SK-N-SH (cell line): ENCODE results near the gene PLEKHB1.

Experiments used
- CHD2 ChIP-seq: fragments of 150-350 bp; IDR thresholded peaks from 2 replicates; pipeline ENCODE4 v1.6.1; 2018; ENCODE audit warnings: low read length; ENCODE audit not compliant: partially characterized antibody
- CTCF ChIP-seq: fragments of 200-600 bp; sonication (generic); IDR thresholded peaks from 2 replicates; pipeline ENCODE4 v1.6.1; 2017; ENCODE audit warnings: antibody characterized with exemption, mild to moderate bottlenecking, moderate library complexity
- EP300 ChIP-seq, 2 experiments: IDR thresholded peaks; 2 replicates each; pipeline versions ENCODE4 v1.4.0 to v1.6.1; 2012; ENCODE audit warnings: borderline replicate concordance in 1 of 2, low read depth in 1 of 2, low read length in 1 of 2
- FOXM1 ChIP-seq: IDR thresholded peaks from 2 replicates; pipeline ENCODE4 v1.4.0; 2012; ENCODE audit warnings: low read depth, mild to moderate bottlenecking
- GATA2 ChIP-seq: sonication (generic); formaldehyde crosslinking; IDR thresholded peaks from 2 replicates; pipeline ENCODE4 v1.5.0; 2020; ENCODE audit warnings: mild to moderate bottlenecking, missing genetic modification reagents
- MXI1 ChIP-seq: IDR thresholded peaks from 2 replicates; pipeline ENCODE4 v1.6.1; 2012; ENCODE audit warnings: mild to moderate bottlenecking, low read depth, low read length, improper control_type of control experiment
- NFIC ChIP-seq: IDR thresholded peaks from 2 replicates; pipeline ENCODE4 v1.4.0; 2012; ENCODE audit warnings: borderline replicate concordance
- RAD21 ChIP-seq: IDR thresholded peaks from 2 replicates; pipeline ENCODE4 v1.6.1; 2012; ENCODE audit warnings: mild to moderate bottlenecking, low read length
- SIN3A ChIP-seq: IDR thresholded peaks from 2 replicates; pipeline ENCODE4 v1.6.1; 2012; ENCODE audit warnings: low read depth, mild to moderate bottlenecking, low read length, moderate library complexity, borderline replicate concordance
- TAF1 ChIP-seq: IDR thresholded peaks from 2 replicates; pipeline ENCODE4 v1.6.1; 2012; ENCODE audit warnings: low read depth, mild to moderate bottlenecking, low read length, moderate library complexity, borderline replicate concordance
- USF2 ChIP-seq: fragments of 150-350 bp; IDR thresholded peaks from 2 replicates; pipeline ENCODE4 v1.6.1; 2017; ENCODE audit warnings: antibody characterized with exemption, low read length, low read depth, borderline replicate concordance
- TF ChIP-seq, protein P1 (sequence below): IDR thresholded peaks from 2 replicates; pipeline ENCODE4 v1.4.0; 2012; ENCODE audit warnings: low read depth
- TF ChIP-seq, protein P2 (sequence below): fragments of 150-350 bp; IDR thresholded peaks from 2 replicates; pipeline ENCODE4 v1.6.1; 2016; ENCODE audit warnings: mild to moderate bottlenecking, low read depth, low read length

- TF ChIP-seq CTCF (no peak), USF2 (no peak), GATA2 (CRISPR knock-in tag) (no peak), EP300 (IDR thresholded peaks at IDR 0.05; ENCODE audit: borderline replicate concordance in 1 of 2, low read depth in 1 of 2, low read length in 1 of 2) (no peak), RAD21 (no peak), MXI1 (no peak), SIN3A (no peak), TAF1 (no peak), FOXM1 (no peak), NFIC (no peak), CHD2 (no peak)
- TF ChIP-seq, protein P1, sequence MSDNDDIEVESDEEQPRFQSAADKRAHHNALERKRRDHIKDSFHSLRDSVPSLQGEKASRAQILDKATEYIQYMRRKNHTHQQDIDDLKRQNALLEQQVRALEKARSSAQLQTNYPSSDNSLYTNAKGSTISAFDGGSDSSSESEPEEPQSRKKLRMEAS, result no peak
- TF ChIP-seq, protein P2, sequence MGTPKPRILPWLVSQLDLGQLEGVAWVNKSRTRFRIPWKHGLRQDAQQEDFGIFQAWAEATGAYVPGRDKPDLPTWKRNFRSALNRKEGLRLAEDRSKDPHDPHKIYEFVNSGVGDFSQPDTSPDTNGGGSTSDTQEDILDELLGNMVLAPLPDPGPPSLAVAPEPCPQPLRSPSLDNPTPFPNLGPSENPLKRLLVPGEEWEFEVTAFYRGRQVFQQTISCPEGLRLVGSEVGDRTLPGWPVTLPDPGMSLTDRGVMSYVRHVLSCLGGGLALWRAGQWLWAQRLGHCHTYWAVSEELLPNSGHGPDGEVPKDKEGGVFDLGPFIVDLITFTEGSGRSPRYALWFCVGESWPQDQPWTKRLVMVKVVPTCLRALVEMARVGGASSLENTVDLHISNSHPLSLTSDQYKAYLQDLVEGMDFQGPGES, result no peak
Observed at GRCh38 chr11:73664877-73665276, 18.5 kb downstream of the PLEKHB1 start.
